Measurements from ENCODE around the gene TBC1D17.

Gene TBC1D17

GRCh38 chr19:49890349-49891311, 13.1 kb downstream of the TBC1D17 start:
- ATAC-seq, result peak; percentile 53

GRCh38 chr19:49891393-49891792, 13.9 kb downstream of the TBC1D17 start:
- TF ChIP-seq ARNTL (CRISPR knock-in tag; IDR thresholded peaks at IDR 0.05; ENCODE audit: borderline replicate concordance, low read depth) (no peak), CSDC2 (CRISPR knock-in tag; IDR thresholded peaks at IDR 0.05) (no peak), TOX (CRISPR knock-in tag; IDR thresholded peaks at IDR 0.05; ENCODE audit: borderline replicate concordance) (no peak), ESRRG (CRISPR knock-in tag; IDR thresholded peaks at IDR 0.05) (no peak)
- ATAC-seq, result no peak

More at GRCh38 chr19:49890349-49891311, 13.1 kb downstream of the TBC1D17 start:
- TF ChIP-seq RARB (CRISPR knock-in tag; IDR thresholded peaks at IDR 0.05), result no peak
- no peak for TF ChIP-seq ZC3H10 (CRISPR knock-in tag; IDR thresholded peaks at IDR 0.05)

DNA sequence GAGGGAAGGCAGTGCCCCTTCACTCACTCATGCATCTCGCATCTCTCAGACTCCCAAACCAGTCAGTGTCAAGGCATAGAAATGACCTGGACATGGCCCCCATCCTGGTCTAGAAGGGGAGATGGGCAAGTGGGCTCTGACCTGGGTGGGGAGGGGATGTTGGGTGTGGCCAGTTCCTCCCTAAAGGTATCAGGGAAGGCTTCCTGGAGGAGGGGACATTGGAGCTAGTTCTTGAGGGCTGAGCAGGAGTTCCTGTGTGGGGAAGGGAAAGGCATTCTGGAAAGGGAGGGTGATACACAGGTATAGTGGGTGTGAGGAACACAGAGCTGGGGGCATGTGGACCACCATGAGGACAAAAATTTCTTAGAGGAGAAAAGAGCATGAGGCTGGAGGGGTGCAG, 15.2 kb downstream of the TBC1D17 start:
- no peak for ATAC-seq
- TF ChIP-seq, protein P1, sequence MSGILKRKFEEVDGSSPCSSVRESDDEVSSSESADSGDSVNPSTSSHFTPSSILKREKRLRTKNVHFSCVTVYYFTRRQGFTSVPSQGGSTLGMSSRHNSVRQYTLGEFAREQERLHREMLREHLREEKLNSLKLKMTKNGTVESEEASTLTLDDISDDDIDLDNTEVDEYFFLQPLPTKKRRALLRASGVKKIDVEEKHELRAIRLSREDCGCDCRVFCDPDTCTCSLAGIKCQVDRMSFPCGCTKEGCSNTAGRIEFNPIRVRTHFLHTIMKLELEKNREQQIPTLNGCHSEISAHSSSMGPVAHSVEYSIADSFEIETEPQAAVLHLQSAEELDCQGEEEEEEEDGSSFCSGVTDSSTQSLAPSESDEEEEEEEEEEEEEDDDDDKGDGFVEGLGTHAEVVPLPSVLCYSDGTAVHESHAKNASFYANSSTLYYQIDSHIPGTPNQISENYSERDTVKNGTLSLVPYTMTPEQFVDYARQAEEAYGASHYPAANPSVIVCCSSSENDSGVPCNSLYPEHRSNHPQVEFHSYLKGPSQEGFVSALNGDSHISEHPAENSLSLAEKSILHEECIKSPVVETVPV (CRISPR knock-in tag; IDR thresholded peaks at IDR 0.05), result no peak
- TF ChIP-seq TCF4 (CRISPR knock-in tag; IDR thresholded peaks at IDR 0.05; ENCODE audit: borderline replicate concordance), result no peak
- TF ChIP-seq GLIS3 (CRISPR knock-in tag; IDR thresholded peaks at IDR 0.05), result no peak
- TF ChIP-seq, protein P2, sequence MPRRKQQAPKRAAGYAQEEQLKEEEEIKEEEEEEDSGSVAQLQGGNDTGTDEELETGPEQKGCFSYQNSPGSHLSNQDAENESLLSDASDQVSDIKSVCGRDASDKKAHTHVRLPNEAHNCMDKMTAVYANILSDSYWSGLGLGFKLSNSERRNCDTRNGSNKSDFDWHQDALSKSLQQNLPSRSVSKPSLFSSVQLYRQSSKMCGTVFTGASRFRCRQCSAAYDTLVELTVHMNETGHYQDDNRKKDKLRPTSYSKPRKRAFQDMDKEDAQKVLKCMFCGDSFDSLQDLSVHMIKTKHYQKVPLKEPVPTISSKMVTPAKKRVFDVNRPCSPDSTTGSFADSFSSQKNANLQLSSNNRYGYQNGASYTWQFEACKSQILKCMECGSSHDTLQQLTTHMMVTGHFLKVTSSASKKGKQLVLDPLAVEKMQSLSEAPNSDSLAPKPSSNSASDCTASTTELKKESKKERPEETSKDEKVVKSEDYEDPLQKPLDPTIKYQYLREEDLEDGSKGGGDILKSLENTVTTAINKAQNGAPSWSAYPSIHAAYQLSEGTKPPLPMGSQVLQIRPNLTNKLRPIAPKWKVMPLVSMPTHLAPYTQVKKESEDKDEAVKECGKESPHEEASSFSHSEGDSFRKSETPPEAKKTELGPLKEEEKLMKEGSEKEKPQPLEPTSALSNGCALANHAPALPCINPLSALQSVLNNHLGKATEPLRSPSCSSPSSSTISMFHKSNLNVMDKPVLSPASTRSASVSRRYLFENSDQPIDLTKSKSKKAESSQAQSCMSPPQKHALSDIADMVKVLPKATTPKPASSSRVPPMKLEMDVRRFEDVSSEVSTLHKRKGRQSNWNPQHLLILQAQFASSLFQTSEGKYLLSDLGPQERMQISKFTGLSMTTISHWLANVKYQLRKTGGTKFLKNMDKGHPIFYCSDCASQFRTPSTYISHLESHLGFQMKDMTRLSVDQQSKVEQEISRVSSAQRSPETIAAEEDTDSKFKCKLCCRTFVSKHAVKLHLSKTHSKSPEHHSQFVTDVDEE (CRISPR knock-in tag; IDR thresholded peaks at IDR 0.05), result no peak
- TF ChIP-seq ZFP3 (CRISPR knock-in tag; IDR thresholded peaks at IDR 0.05), result peak; percentile 87
- no peak for TF ChIP-seq ZNF8 (CRISPR knock-in tag; IDR thresholded peaks at IDR 0.05)
- TF ChIP-seq POU6F1 (CRISPR knock-in tag; IDR thresholded peaks at IDR 0.05; ENCODE audit: borderline replicate concordance, low read depth), result no peak

DNA sequence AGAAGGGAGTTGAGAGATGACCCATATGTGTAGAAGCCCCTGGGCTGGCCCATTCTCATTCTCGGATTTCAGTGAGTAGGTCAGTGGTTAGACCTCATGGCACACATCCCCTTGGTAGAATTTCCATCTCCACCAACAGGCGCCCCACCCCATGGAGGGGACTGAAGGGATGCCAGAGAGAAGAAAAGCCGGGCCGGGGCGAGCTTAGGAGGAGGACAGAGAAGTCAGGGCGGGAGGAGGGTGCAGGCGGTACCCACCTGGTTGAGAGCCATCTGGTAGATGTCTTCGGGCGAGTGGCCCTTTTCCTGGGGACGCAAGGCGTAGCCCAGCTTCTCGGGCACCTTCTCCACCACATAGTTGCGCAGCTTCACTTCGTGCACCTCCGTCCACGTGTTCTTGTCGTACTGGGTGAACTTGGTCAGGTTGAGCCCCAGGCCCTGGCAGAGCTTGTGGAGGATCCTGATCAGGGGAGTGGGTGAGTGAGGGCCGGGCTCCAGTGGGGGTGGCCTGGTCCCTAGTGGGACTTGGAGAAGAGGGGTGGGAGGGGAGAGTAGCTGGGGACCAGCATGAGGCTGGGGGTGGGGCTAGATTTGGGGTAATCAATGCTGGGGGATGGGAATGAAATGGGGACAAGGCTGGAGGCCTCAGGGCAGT, 16.6 kb downstream of the TBC1D17 start:
- no peak for ATAC-seq
- TF ChIP-seq, protein P2 (CRISPR knock-in tag; IDR thresholded peaks at IDR 0.05), result no peak
- TF ChIP-seq OSR1 (CRISPR knock-in tag; IDR thresholded peaks at IDR 0.05) (no peak), ZNF8 (CRISPR knock-in tag; IDR thresholded peaks at IDR 0.05) (no peak), ARNTL (CRISPR knock-in tag; IDR thresholded peaks at IDR 0.05; ENCODE audit: borderline replicate concordance, low read depth) (no peak), TCF4 (CRISPR knock-in tag; IDR thresholded peaks at IDR 0.05; ENCODE audit: borderline replicate concordance) (no peak), ZFP30 (CRISPR knock-in tag; IDR thresholded peaks at IDR 0.05) (no peak)

Measured in SK-N-SH treated with all-trans-retinoic acid at 6 μM for 48 hours (cell line).